ENCODE results near the gene LRP1B.

LRP1B gene

DNA sequence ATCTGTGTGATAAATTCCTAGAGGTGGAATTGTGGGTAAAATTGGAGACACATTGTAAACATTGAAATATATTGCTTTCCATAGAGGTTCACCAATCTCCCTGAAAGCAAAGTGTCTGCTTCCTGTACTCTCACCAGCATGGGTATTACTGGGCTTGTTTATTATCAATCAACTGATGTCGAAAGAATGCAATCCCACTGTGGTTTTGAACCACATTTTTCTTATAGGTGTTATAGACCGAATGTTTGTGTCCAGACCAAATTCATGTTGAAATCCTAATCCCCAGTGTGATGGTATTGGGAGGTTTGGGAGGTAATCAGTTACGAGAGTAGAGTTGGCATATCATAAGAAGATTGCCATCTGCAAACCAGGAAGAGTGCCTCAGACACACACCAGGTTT is 1212.4 kb downstream of the LRP1B start:
- DNase-seq (ENCODE audit: low read depth in 2 of 2) = no peak

DNA sequence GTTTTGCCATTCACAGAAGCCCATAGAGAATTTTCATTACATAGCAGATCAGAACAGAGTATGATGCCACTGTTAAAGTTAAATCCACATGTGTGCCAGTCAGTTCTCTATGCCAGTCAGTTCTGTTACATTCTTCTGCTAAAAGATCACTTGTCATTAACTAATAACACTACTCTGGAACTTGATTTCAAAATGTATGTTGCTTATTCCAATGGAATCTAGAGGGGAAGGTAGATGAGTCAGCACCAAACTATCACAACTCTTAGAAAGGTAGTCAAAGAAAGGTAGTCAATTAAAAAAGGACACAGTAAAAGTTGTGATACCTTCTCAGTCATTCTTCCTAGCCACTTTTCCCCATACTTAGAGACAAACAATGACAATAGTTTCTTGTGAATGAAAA is 1214.4 kb downstream of the LRP1B start:
- DNase-seq (ENCODE audit: low read depth in 2 of 2) = no peak

DNA sequence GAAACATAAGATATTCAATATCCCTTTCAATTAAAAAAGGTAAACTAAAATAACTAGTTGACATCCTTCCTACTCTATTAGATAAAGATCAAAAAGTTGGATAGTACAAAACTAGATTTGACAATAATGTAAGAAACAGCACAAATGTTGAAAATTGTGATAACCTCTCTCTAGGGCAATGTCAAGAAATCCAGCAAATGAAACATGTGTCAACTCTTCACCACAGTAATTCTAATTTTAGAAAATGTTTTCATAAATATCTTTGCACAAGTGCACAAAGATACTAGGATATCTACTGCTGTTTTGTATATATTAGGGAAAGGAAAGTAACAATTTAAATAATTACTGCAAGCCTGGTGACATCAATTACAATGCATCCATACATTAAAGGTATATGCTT is 1220.1 kb downstream of the LRP1B start:
- no peak for DNase-seq (ENCODE audit: low read depth in 2 of 2)

DNA sequence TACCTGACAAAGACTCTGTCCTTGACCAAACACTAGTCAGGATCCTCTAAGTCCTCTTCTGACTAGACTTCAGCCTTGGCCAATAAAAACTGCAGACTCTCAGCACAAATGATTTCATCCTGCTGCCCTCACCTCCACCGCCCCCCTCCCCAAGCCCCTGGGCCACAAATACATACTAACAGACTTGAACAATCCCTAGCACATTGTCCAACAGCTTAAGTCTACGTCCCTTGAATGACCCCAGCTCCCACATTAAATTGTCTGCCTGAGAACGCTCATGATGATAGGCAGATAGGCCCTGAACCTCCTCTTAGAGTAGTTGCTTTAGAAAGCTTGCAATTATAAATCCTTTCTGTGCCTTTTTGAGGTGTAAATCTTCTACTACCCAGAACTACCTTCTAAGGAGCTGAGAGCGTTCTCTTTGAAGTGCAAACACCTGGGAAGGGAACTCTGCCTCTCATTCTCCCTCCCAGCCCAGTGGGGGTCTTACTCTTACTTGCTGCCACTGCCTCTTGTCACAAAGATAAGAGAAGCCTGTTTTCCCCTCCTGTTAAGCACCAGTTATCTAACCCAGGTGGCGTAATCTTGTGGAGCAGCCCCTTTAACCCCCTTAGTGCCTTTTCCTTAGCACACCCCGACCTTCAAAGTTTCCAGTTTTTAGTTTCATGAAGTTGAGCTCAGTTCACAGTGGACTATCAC is 1225.6 kb downstream of the LRP1B start:
- no peak for DNase-seq (ENCODE audit: low read depth in 2 of 2)

DNA sequence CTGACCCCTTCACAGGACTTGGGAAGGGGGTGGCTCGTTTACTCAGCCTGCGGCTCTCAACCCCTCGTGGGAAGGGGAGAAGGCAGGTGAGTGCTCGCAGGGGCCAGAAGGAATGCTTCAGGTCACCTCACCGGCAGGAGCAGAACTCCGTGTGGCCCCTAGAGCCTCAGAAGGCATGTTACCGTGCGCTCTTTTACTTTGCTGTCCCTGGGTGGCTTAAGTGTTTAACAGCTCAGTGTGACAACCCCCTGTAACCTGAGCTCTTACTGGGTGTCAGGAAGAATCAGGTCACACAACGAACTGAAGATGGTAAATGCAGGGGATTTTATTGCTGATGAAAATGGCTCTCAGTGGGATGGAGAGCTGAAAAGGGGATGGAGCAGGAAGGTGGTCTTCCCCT is 1235.4 kb downstream of the LRP1B start:
- no peak for DNase-seq (ENCODE audit: low read depth in 2 of 2)

DNA sequence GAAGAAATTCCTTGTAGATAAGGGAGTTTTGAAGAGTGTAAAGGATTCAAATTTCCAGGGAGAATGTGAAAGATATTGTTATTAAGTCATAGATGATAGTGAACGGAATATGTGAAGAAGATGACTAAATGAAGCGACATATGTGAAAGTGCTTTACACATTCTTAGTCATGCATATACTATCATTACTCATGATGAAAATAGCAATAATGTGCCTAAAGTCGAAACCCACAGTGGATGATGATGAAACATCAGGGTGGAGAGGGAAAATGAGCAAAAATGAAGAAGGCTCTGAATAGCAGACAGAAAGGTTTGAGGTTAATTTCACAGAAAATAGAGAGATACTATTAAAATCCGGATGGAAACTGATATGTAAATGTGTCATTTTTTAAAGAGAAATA is 1237.1 kb downstream of the LRP1B start:
- DNase-seq (ENCODE audit: low read depth in 2 of 2) = no peak

DNA sequence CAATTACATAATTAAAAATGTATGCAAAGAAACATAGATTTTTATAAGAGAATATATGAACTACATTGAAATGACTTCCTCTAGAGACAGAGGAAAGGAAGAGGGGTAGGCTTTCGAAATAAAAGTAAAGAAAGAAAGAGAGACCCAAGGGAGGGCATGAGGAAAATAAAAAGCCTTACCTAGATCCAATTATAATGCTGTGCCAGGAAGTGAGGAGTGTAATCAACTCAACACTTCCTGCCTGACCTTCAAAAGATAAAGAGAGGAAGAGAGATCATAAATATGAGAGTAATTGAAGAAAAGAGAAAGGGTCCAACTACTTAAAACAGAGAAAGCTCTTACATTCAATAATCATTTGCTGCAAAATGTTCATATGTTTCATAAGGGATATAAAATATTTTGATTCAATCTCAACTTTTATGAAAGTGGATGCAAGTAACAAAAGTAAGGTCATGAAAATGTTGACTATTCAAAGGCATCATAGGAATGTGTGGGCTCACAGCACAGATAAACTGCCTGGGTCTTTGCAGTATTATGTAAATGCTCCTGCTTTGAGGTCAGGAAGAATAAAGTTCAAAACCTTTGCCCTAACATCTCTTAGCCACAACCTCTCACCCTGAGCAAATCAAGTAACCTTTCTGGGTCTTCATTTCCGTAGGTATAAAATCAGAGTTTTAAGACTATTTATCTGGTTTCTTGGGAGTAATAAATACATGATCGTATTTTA is 1237.7 kb downstream of the LRP1B start:
- no peak for DNase-seq (ENCODE audit: low read depth in 2 of 2)

DNA sequence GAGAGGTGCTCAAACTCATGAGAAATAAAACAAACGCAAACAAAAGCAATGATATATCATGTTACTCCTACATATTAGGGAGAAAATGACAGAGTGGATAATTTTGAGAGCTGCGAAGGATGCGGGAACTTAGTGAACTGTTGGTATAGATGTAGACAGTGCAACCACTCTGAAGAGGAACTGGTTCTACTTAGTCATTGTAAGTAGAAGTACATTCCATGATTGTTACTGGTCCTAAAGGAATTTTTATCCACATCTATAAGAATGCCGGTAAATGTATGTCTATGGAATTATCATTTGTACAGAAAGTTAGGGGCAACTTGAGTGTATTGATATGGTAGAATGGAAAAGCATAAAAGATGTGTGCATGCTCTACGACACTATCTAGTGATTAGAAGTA is 1238.4 kb downstream of the LRP1B start:
- no peak for DNase-seq (ENCODE audit: low read depth in 2 of 2)

DNA sequence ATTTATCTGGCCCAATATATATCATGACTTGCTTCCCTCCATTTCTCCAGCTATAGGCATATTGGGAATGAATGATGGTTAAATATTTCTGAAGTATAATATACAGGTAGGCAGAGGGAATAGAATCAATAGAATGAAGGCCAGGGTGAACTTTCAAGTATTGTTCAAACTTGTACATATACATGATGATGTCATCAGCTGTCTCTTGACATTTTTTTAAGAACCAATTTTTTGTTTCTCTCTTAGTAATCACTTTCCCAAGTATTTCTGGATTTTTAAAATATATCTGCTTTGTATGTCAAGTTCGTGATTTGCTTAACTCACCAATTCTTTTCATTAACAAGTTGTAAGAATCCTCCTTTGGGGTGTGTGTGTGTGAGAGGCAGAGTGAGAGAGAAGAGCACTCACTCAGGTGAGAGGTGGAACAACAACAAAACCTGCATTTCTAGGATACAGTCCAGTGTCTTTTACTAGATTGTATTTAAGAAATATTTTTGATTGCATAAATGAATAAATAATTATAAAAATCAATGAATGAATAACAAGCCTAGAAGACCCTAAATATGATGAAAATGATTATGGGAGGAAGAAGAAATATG is 1239.1 kb downstream of the LRP1B start:
- no peak for DNase-seq (ENCODE audit: low read depth in 2 of 2)

DNA sequence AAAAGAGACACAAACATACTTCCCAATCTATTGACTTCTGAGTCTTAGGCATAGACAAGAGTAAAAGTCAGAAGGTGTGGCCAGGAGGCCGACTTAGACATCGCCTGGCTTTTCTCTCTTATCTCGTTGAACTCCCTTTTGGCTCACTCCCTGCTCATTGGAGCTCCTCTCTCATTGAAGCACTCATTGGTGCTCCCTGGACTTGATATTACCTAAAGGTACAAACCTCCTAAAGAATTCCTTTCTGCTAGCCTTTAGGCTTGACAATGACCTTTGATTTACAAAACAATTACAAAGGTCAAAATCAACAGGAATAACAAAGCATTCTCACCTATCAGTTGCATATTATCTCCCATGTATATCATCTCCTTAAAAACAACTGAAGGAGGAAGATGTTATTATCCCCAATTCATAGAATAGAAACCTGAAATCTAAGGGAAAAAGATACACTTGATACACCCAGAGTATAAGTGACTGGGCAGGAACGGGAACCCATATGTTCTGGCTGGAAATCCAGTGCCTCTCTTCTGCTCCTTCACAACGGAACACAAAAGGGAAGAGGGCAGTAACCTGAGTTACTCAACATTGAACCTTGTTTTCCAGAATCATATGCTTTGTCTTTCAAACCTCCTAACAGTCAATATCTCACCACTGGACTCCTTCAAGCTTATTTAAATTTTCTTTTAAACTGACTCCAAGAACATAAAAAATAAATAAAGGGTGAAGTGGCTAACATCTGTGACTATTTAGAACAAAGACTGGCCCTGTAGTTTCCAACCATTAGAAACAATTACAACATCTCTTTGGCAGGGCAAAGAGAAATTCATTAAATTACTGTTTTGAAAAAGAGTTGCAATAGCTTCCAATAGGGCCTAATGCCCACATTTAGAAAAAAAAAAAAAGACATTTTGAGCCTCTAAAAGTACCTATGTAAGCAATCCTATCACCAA is 1247.9 kb downstream of the LRP1B start:
- no peak for DNase-seq (ENCODE audit: low read depth in 2 of 2)

DNA sequence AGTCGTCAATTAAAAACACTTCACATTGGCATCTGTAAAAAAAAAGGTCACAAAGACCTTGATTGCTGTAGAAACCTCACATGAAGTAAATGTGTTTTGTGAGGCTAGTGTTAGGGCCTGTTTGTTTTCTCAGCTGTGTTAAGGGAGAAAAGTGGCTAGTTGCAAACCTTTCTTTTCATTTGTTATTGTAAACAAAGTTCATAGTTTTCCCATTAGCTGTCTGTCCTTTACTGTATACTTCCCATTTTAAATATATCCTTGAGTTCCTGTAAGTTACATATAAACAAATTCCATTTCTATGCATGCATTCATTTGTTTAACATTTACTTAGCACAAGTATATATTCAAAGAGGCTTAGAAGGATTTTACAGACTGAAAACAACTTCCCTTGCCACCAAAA is 1250.2 kb downstream of the LRP1B start:
- DNase-seq (ENCODE audit: low read depth in 2 of 2) = no peak

DNA sequence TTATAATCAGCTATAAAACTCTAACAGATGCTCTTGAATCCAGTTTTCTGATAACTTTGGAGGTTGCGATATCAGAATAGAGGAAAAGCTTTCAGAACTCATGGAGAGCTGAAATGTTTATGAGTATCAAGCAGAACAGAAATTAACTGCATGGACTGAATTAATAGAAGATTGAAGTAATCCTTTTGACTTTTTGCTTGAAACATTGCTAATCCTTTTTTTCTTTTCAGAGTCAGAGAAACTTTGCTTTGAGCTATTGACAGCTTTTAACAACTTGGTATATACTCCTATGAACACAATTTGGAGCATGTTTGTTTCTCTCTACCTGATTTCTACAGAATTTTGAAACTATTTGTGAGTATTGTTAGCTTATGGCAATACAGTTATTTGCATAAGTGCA is 1254.8 kb downstream of the LRP1B start:
- no peak for DNase-seq (ENCODE audit: low read depth in 2 of 2)

DNA sequence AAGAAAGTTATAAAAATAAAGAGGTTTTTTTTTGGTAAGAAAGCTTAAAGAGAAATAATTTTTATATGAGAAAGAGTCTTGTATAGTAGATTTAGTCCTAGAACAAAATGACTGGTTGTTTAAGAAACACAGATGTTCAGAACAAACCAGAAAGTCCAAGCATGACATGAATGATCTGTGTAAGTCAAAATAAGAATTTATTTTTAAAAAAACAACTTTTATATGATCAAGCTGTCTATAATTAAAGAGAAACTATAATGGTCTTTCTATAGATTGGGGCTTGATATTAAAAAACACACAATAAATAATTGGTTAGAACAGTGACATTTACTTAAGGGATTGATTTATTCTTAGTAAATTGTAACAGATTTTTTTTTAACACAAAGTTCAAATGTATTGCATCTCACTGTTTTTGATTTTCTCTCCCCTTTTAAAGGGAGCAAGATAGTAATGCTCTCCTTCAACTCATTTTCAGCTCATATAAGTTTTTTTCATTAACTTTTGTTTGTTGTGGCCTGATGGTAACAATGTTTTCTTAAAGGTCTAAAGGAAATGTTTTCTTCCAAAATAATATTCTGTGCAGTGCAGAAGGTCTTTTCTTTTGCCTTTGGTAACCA is 1256.8 kb downstream of the LRP1B start:
- no peak for DNase-seq (ENCODE audit: low read depth in 2 of 2)

DNA sequence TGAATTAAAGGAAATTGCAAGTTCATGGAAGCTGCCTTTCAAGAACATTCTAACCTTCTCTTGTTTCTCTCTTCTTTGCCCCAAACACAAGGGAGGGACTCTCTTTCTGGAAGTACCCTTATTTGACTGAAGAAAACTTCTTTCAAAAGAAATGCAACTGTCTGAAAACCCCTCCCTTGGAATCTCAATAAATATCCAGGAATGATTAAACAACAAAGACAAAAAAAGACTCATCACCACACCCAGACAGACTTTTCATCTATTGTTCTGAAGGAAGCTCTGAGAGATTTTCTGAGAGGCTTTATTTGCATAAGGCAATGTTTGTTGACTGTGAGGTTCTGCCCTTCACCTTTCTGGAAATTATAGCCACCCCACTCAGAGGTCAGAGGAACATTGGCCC is 1260.9 kb downstream of the LRP1B start:
- no peak for DNase-seq (ENCODE audit: low read depth in 2 of 2)

DNA sequence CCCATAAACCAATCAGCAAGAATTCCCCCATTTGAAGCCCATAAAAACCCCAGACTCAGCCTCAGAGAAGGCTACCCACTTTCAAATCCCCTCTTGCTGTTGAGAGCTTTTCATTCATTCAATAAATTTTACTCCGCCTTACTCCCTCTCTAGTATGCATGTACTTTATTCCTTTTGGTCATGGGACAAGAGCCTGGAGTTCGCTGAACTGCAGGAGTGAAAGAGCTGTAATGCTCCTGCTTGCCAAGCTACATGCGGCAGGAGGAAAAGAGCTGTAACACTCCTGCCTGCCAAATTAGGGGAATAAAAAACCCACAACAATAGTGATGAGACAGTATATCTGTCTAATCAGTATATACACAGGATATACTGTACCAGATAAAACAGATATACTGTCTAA is 1261.7 kb downstream of the LRP1B start:
- DNase-seq (ENCODE audit: low read depth in 2 of 2) = no peak

DNA sequence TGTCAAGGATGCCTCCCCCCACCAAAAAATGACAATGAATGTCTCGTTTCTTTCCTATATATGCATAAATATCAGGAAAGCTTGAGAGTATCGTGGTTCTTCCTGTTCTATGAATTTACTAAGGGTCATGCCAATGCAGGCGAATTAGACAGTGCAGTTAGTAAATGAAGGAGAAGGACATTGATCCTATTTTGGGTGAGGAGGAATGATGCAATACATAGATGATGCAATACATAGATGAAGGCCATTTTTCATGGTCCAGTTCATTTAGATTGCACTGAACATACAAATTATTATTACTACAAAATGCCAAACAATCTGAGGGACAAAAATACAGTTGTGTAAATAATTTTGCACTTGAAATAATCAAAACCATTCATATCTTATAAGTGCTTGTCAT is 1265.0 kb downstream of the LRP1B start:
- DNase-seq (ENCODE audit: low read depth in 2 of 2) = no peak

DNA sequence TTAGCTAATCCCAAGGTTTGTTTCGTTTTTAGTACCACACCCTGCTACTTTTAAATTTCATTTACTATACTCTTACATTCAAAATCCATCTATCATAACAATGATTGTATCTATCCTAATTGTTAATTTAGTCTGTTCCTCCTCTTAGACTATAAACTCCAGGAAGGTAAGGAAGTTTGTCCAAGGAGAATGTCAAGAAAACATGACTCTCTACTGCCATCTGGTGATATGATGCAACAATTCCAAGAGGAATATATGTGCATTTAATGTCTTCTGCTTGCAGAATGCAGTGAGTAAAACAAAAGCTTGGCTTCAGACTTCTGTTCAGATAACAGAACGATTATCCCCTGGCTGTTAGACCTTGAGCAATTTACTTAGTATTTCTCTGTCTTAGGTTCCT is 1267.1 kb downstream of the LRP1B start:
- no peak for DNase-seq (ENCODE audit: low read depth in 2 of 2)

DNA sequence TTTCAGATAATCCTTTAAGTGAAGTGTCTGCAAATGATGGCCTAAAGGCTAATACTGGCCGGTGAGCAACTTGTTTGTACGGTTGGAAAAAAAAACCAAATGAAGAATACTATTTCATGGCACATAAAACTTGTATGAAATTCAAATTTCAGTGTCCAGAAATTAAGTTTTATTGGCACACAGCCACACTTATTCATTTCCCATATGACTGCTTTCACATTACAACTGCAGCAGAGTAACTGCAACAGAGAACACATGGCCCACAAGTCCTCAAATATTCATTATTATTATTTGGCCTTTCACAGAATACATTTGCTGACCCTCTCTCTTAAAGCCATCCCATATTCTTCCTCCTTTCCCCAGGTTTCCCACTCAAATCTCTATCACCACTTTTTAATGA is 1268.6 kb downstream of the LRP1B start:
- DNase-seq (ENCODE audit: low read depth in 2 of 2) = no peak

DNA sequence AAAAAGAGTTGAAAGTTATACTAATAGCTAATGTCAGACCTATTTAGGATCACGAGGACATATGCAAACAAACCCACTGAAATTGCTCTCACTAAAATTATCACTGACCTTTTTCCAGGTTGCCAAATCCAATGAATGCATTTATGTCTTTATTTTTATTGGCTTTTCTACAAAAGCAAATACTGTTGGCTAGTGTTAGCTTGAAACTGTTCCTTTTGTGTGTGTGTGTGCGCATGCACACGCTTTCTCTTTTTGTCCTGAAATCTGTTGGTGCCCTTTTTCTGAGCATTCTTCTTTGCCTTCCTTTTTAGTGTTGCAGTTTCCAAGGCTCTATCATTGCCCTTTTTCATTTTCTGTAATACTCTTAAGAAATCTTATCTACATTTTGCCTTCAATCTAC is 1269.2 kb downstream of the LRP1B start:
- DNase-seq (ENCODE audit: low read depth in 2 of 2) = no peak

DNA sequence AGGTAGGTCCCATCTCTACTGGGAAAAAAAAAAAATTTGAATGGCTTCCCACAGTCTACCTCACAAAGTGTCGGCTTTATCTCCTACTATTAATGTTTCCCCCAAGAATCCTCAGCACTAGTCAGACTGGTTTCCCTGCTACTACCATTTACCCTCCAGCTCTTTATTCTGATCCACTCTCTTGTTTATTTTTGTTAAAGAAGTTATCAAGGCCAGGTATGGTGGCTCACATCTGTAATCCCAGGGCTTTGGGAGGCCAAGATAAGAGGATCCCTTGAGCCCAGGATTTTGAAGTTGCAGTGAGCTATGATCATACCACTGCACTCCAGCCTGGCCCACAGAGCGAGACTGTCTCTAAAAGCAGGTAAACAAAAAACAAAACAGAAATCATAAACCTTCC is 1275.3 kb downstream of the LRP1B start:
- no peak for DNase-seq (ENCODE audit: low read depth in 2 of 2)

DNA sequence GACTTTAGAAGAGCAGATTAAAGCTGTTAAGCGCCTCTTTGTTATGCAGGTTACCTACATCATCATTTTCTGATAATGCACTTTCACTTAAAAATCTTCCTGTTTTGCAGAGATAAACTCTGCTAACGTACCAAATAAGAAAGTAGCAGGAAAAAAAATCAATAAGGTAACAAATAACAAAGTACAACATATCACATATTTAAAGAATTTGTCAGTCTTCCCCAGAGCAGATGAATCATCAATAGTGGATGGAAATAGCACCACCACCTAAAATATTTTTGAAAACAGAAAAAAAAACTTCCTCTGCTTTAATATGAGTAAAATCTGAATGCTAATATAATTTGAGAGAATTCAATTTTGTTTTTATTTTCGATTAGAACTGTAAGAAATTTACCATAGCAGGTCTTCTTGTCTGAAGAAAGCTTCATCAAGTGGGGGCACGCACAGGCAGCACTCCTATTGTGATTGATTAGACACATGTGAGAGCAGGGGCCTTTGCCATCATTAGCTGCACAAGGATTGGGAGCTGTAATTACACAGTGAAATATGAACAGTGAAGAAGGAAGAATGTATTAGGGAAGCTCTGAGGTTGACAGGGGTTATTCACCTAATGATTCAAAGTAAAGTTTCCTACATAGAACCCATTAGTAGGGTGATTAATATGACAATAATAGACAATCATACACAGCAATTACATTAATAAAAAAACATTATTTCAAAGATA is 1279.4 kb downstream of the LRP1B start:
- no peak for DNase-seq (ENCODE audit: low read depth in 2 of 2)
